Measurements from ENCODE around the gene DZIP1.

Gene DZIP1

DNA sequence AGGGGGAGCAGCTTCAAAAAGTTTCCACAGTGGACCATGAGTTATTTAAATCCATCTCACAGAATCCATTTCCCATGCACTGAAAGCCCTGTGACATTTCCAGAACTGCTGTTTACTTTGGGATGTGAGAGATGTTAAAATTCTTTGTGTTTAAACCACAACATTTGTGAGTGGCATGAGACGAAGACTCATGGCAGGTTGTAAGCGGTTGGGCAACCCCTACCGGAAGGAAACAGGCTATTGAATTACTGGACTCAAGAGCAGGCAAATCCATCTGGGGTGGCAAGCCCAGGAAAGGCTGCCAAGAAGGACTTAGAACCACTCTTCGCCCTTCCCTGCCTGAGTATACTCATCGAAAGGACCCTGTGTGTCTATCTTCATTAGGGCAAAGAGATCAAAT lies 114.3 kb downstream of the DZIP1 start:
- H3K27ac ChIP-seq: no peak overlapping the region
- no peak for TF ChIP-seq ZFX (IDR thresholded peaks at IDR 0.05)
- TF ChIP-seq, protein P1, sequence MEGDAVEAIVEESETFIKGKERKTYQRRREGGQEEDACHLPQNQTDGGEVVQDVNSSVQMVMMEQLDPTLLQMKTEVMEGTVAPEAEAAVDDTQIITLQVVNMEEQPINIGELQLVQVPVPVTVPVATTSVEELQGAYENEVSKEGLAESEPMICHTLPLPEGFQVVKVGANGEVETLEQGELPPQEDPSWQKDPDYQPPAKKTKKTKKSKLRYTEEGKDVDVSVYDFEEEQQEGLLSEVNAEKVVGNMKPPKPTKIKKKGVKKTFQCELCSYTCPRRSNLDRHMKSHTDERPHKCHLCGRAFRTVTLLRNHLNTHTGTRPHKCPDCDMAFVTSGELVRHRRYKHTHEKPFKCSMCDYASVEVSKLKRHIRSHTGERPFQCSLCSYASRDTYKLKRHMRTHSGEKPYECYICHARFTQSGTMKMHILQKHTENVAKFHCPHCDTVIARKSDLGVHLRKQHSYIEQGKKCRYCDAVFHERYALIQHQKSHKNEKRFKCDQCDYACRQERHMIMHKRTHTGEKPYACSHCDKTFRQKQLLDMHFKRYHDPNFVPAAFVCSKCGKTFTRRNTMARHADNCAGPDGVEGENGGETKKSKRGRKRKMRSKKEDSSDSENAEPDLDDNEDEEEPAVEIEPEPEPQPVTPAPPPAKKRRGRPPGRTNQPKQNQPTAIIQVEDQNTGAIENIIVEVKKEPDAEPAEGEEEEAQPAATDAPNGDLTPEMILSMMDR (conservative IDR thresholded peaks at IDR 0.05): no peak

Data from C4-2B (cell line).